ENCODE data around the gene TMEM134. TPM values are rescaled to one million over a fixed set of nuclear protein-coding genes. Genes with fewer than 3 reads are reported as not detected.

The TMEM134 gene
- total and polyA plus RNA-seq, 2 donors (not counting 3 experiments of a cell fraction or from before 2014, with no cell fraction given) = 33.4 to 207 TPM

- Histone ChIP-seq H2AFZ (ENCODE audit: low read depth, low read length) (peak overlapping the region; percentile 87), H3K4me3 (replicated peaks in 1 of 3; ENCODE audit: insufficient read depth in 1 of 3, low read depth in 1 of 3, low read length in 3 of 3) (peak overlapping the region in 1 of 3 experiments; percentile 37), H3K4me1 (ENCODE audit: control insufficient read depth, extremely low read depth, insufficient read depth, low read length) (peaks cover 4% of the 10 kb centered on the region), H3K27ac (ENCODE audit: insufficient read depth, low read depth, low read length) (no peak overlapping the region), H3K36me3 (ENCODE audit: control insufficient read depth in 2 of 2, extremely low read depth in 1 of 2, insufficient read depth in 2 of 2, low read length in 2 of 2) (no peaks in the 10 kb centered on the region), H3K4me2 (ENCODE audit: insufficient read depth, low read length) (peak overlapping the region; percentile 82), H4K20me1 (replicated peaks; ENCODE audit: control insufficient read depth, extremely low read depth, insufficient read depth, low read length) (no peaks in the 10 kb centered on the region), H3K27me3 (ENCODE audit: control insufficient read depth in 2 of 2, insufficient read depth in 2 of 2, low read length in 2 of 2) (peaks cover 0 to 4% of the 10 kb centered on the region in 2 experiments), H3K9ac (replicated peaks; ENCODE audit: extremely low read depth, insufficient read depth, low read length) (no peak overlapping the region), H3K79me2 (ENCODE audit: control insufficient read depth, insufficient read depth, low read length) (no peaks in the 10 kb centered on the region), H3K9me1 (replicated peaks; ENCODE audit: control insufficient read depth, extremely low read depth, insufficient read depth, low read length) (no peaks in the 10 kb centered on the region), H3K9me3 (replicated peaks; ENCODE audit: control insufficient read depth, insufficient read depth, low read length) (no peaks in the 10 kb centered on the region)
- FAIRE-seq (no peak), DNase-seq (ENCODE audit: low read depth, low spot score) (no peak)
- intact Hi-C loops (cut with micrococcal nuclease) (loop anchor here (2.0 kb wide), 1 partner anchor 45 kb away; no protein-coding TSS in a partner anchor), dilution Hi-C loops (cut with MboI; ENCODE audit: extremely low pct_ligation_motif_present, low sequenced_read_pairs) (no loop called here)
- ChIA-PET CTCF (interaction anchor here (2.1 to 2.7 kb wide), 2 partner anchors 16 to 19 kb away, joined by 6 to 19 read pairs; partner anchors contain the start of genes PPP1CA and TBC1D10C), POLR2A (no interaction called here)
- TF ChIP-seq, protein P1, sequence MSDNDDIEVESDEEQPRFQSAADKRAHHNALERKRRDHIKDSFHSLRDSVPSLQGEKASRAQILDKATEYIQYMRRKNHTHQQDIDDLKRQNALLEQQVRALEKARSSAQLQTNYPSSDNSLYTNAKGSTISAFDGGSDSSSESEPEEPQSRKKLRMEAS (IDR thresholded peaks at IDR 0.05; ENCODE audit: insufficient read depth, insufficient read length) = no peak
- TF ChIP-seq POLR2A (IDR thresholded peaks at IDR 0.05; ENCODE audit: low read depth, low read length) (no peak), CTCF (IDR thresholded peaks at IDR 0.05; ENCODE audit: extremely low read depth in 1 of 2, insufficient read depth in 1 of 2, low read depth in 1 of 2, low read length in 2 of 2) (no peak), MYC (IDR thresholded peaks at IDR 0.05; ENCODE audit: low read depth, low read length) (no peak), JUN (IDR thresholded peaks at IDR 0.05; ENCODE audit: borderline replicate concordance, insufficient read depth, insufficient read length, low read depth) (no peak), GATA2 (IDR thresholded peaks at IDR 0.05; ENCODE audit: insufficient read depth, insufficient read length, low read depth, low read length) (no peak), POLR2AphosphoS5 (IDR thresholded peaks at IDR 0.05; ENCODE audit: insufficient read depth, low read depth, low read length) (no peak), FOS (IDR thresholded peaks at IDR 0.05; ENCODE audit: borderline replicate concordance, insufficient read depth, low read length) (no peak), EZH2 (IDR thresholded peaks at IDR 0.05; ENCODE audit: borderline replicate concordance, low read depth, low read length, severe bottlenecking) (no peak)
- no TSS peak for BruUV-seq (replicated peaks)
These were observed 48.9 kb downstream of the TMEM134 start for GRCh38 chr11:67420147-67420645.
